Omental fat pad (tissue), 4 donors: Measurements from ENCODE around the gene CCDC43. TPM values are rescaled to one million over a fixed set of nuclear protein-coding genes. Genes with fewer than 3 reads are reported as not detected.
"Not testable (repeated sequence)": the region's sequence is repeated elsewhere in the genome, so short reads cannot be mapped to it uniquely, and the experiment has no call there.

Experiments
- ATAC-seq: fragments of 150-250 bp; one replicate; pipeline ENCODE4 v1.9.1; 2016; ENCODE audit warnings: mild to moderate bottlenecking, moderate library complexity; ENCODE audit not compliant: low FRiP score
- DNase-seq: peaks from one replicate; pipeline ENCODE4 v3.0.0-alpha.2; 2019; ENCODE audit warnings: low spot score
- CTCF ChIP-seq, 3 donors: fragments of 450-650 bp; IDR thresholded peaks; one replicate each; pipeline ENCODE4 v1.5.1; 2016 to 2017; ENCODE audit warnings: antibody characterized with exemption in 3 of 3, mild to moderate bottlenecking in 3 of 3, moderate library complexity in 2 of 3
- total RNA-seq, 4 donors: library from RNA; depleted of rRNA; stranded (reverse); fragments of >200 nt; gene quantifications; one replicate each; pipeline ENCODE4 v1.1.0, GENCODE V29; 2016

Gene CCDC43
- total RNA-seq, 4 donors from 2014 or later, result 14.5 to 22.5 (median 17.6) TPM

DNA sequence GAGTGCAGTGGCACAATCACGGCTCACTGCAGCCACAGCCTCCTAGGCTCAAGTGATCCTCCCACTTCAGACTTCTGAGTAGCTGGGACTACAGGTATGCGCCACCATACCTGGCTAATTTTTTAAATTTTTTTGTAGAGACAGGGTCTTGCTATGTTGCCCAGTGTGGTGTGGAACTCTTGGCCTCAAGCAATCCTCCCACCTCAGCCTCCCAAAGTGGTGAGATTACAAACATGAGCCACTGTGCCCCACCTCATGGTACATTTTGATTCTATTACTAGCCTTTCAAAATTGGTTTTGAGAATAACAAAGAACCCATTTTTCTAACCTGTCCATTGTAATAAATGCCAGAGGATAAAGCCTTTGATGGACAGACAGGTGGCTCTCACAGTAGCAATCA is 1.4 kb downstream of the CCDC43 start:
- TF ChIP-seq CTCF (IDR thresholded peaks at IDR 0.05), result no peak
- ATAC-seq (no peak), DNase-seq (no peak)

- TF ChIP-seq CTCF (IDR thresholded peaks at IDR 0.05), result no peak
- DNase-seq (no peak), ATAC-seq (no peak)
These were observed 1.8 kb downstream of the CCDC43 start for GRCh38 chr17:44687756-44688155.

DNA sequence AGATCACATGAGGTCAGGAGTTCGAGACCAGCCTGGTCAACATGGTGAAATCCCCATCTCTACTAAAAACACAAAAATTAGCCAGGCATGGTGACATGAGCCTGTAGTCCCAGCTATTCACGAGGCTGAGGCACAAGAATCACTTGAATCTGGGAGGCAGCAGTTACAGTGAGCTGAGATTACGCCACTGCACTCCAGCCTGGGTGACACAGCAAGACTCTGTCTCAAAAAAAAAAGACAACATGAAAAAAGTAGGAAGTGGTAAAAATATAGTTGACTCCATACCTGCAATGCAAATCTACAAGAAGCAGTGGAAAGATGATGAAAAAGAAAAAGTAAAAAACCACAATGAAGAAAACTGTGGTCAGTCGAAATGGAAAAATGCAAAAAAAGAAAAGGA is 6.3 kb downstream of the CCDC43 start:
- not testable (repeated sequence) for DNase-seq, ATAC-seq

DNA sequence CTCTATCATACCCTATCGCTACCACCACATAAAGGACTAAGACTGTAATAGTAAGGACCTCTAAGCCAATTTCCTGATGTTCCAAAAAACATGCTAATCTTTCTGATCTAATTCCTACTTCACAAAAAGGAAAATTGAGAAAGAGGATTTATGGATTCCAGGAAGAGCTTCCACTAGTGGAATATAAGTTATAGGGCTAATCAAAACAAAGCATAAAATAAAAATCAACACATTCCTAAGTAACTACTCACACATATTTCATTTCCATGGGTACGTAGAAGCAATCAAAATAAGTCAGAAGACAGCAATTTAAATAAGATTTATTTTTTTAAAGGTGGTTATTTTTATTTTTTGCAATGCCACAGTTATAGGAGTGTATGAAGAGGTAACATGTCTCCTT is 12.4 kb downstream of the CCDC43 start:
- TF ChIP-seq CTCF (IDR thresholded peaks at IDR 0.05), result no peak
- no peak for ATAC-seq

DNA sequence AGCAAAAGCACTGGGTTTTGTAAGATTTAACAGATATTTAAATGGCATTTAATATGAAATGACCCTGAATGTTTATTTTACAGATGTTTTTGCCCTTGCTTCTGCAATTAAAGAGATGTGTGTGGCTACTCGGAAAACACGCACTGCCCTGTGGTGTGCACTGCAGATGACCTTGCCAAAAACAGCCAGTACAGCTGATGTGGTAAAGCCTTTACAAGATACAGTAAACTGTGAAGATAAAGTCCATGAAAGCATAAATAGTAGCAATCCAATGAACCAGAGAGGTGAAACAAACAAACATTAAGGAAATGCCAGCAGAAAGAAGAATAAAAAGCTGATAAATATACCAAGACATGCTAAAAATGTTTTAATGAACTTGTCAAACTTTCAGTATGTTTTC is 15.7 kb downstream of the CCDC43 start:
- DNase-seq, result no peak
- ATAC-seq, result no peak
- TF ChIP-seq CTCF (IDR thresholded peaks at IDR 0.05), result no peak

More for the DNA sequence above, 12.4 kb downstream of the CCDC43 start:
- DNase-seq, result no peak

GRCh38 chr17:44672479-44673093 is 17.0 kb downstream of the CCDC43 start:
- DNase-seq (no peak), ATAC-seq (no peak)
- TF ChIP-seq CTCF (IDR thresholded peaks at IDR 0.05), result no peak

GRCh38 chr17:44666006-44666405 is 23.6 kb downstream of the CCDC43 start:
- no peak for TF ChIP-seq CTCF (IDR thresholded peaks at IDR 0.05)
- ATAC-seq, result no peak
- no peak for DNase-seq
